Sigmoid colon (tissue), 7 donors: ENCODE data around the gene KCTD3. TPM values are rescaled to one million over a fixed set of nuclear protein-coding genes. Genes with fewer than 3 reads are reported as not detected.

ENCODE experiments used
- DNase-seq: peaks from one replicate; pipeline ENCODE4 v3.0.0-alpha.2; 2019
- H3K27ac ChIP-seq, 4 donors: fragments of 200-600 bp; sonication (generic); one replicate each; pipeline ENCODE4 v1.5.1; 2016 to 2019; ENCODE audit warnings: mild to moderate bottlenecking in 1 of 4
- H3K27me3 ChIP-seq, 3 donors: fragments of 200-600 bp; sonication (generic); one replicate each; pipeline ENCODE4 v1.5.1; 2019; ENCODE audit warnings: mild to moderate bottlenecking in 1 of 3
- H3K36me3 ChIP-seq, 4 donors: fragments of 200-600 bp; sonication (generic); one replicate each; pipeline ENCODE4 v1.5.1; 2016 to 2019
- H3K4me1 ChIP-seq, 4 donors: fragments of 200-600 bp; sonication (generic); one replicate each; pipeline ENCODE4 v1.5.1; 2017 to 2019
- H3K4me3 ChIP-seq, 4 donors: fragments of 200-600 bp; sonication (generic); one replicate each; pipeline ENCODE4 v1.5.1; 2017 to 2019; ENCODE audit warnings: mild to moderate bottlenecking in 2 of 4, moderate library complexity in 1 of 4
- H3K9me3 ChIP-seq, 4 donors: fragments of 200-600 bp in 3 of 4; sonication (generic) in 3 of 4; one replicate each; pipeline versions ENCODE4 v1.5.1 to v1.6.1; 2013 to 2019
- EP300 ChIP-seq, 4 donors: sonication (generic); formaldehyde crosslinking; IDR thresholded peaks; one replicate each; pipeline ENCODE4 v1.6.1; 2017; ENCODE audit warnings: antibody characterized with exemption in 4 of 4
- POLR2A ChIP-seq, 2 donors: fragments of 450-650 bp; IDR thresholded peaks; one replicate each; pipeline ENCODE4 v1.6.1; 2016; ENCODE audit warnings: antibody characterized with exemption in 2 of 2, mild to moderate bottlenecking in 2 of 2, moderate library complexity in 2 of 2
- POLR2AphosphoS5 ChIP-seq, 4 donors: sonication (generic); formaldehyde crosslinking; IDR thresholded peaks; one replicate each; pipeline ENCODE4 v1.6.1; 2017; ENCODE audit warnings: antibody characterized with exemption in 4 of 4
- WGBS, 2 donors: extraction: QIAGEN DNeasy Blood & Tissue Kit; methylation state at CpG; one replicate each; pipeline ENCODE4 v1.1.7; 2013; 5-methylcytosine and 5-hydroxymethylcytosine counted together
- intact Hi-C: fragments of 100-400 bp; cut with DNase I; formaldehyde crosslinking; loops from one replicate; pipeline ENCODE4 v1.15.1; 2023
- polyA plus RNA-seq, 3 donors: library from polyadenylated mRNA; stranded (reverse); fragments of 200-250 nt; gene quantifications; one replicate each; pipeline ENCODE4 v1.2.3, GENCODE V29; 2013
- small RNA-seq, 3 donors: library from RNA; depleted of rRNA; stranded (forward); fragments of <200 nt; gene quantifications; one replicate each; pipeline ENCODE3, GENCODE V24; 2016
- total RNA-seq, 4 donors: library from RNA; depleted of rRNA; stranded (reverse); fragments of >200 nt; gene quantifications; one replicate each; pipeline ENCODE4 v1.1.0, GENCODE V29; 2016
- TF ChIP-seq, protein P1 (sequence below), 4 experiments: fragments of 450-650 bp in 3 of 4; fragments of 200-600 bp in 1 of 4; IDR thresholded peaks; one replicate each; pipeline ENCODE4 v1.5.1; 2016 to 2019; ENCODE audit warnings: antibody characterized with exemption in 4 of 4, mild to moderate bottlenecking in 3 of 4, moderate library complexity in 2 of 4
- donor health status: healthy with polysubstance abuse.
- donor health status: Bipolar disorder and iron deficiency.
- donor health status: healthy.

The KCTD3 gene
- total and polyA plus RNA-seq, 7 donors, result 17.6 to 136 (median 93.0) TPM

DNA sequence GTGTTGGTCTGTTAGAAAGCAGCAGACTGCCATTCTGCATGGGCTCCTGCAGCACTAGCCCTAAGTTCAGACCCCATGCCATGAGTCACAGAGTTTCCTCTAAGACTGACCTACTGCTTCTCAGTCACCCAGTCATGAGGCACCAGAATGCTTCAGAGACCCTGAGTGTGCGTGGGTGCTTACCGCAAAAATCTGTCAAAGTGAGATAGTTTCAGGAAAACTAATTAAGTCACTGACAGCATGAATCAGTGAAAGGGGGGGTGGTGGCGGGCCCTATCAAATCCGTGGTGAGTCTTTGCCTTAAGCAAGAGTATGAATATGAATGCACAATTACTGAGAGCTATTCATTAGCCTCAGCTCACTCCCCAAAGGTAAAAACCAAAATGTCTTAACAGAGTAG, 98.1 kb downstream of the KCTD3 start:
- H3K9me3 ChIP-seq, result no peaks in the 10 kb centered on the region
- no peaks in the 10 kb centered on the region for H3K36me3 ChIP-seq
- no peak overlapping the region for H3K27ac ChIP-seq
- DNase-seq, result no peak
- H3K27me3 ChIP-seq, result no peaks in the 10 kb centered on the region
- H3K4me3 ChIP-seq, result no peak overlapping the region
- 83 to 88% methylated on average over 4 of the region's 4 CpGs for WGBS, 2 donors
- no peak for TF ChIP-seq POLR2AphosphoS5 (IDR thresholded peaks at IDR 0.05)
- TF ChIP-seq EP300 (IDR thresholded peaks at IDR 0.05), result no peak
- no peaks in the 10 kb centered on the region for H3K4me1 ChIP-seq
- intact Hi-C loops, result no loop called here

DNA sequence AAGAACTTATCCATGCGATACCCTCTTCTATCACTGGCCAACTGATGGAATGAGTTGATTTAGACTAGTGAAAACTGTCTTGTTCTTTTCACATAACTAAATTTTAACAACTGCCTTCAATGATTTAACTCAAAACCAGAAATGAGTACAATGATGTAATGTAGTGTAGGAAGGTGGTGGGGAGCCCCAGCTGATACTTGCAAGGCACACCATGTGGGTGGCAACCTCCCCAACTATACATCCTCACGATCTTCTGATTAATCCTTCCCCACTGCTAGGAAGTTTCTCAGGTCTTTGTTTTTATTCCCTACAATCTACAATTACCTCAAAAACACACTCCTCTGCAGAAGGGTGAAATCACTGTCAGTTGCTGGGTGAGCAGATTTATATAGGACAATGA, 100.7 kb downstream of the KCTD3 start:
- H3K4me1 ChIP-seq, result no peaks in the 10 kb centered on the region
- H3K9me3 ChIP-seq, result no peaks in the 10 kb centered on the region
- intact Hi-C loops, result no loop called here
- no peak for TF ChIP-seq POLR2A (IDR thresholded peaks at IDR 0.05)
- TF ChIP-seq POLR2AphosphoS5 (IDR thresholded peaks at IDR 0.05), result no peak
- no peak for TF ChIP-seq EP300 (IDR thresholded peaks at IDR 0.05)
- TF ChIP-seq, protein P1, sequence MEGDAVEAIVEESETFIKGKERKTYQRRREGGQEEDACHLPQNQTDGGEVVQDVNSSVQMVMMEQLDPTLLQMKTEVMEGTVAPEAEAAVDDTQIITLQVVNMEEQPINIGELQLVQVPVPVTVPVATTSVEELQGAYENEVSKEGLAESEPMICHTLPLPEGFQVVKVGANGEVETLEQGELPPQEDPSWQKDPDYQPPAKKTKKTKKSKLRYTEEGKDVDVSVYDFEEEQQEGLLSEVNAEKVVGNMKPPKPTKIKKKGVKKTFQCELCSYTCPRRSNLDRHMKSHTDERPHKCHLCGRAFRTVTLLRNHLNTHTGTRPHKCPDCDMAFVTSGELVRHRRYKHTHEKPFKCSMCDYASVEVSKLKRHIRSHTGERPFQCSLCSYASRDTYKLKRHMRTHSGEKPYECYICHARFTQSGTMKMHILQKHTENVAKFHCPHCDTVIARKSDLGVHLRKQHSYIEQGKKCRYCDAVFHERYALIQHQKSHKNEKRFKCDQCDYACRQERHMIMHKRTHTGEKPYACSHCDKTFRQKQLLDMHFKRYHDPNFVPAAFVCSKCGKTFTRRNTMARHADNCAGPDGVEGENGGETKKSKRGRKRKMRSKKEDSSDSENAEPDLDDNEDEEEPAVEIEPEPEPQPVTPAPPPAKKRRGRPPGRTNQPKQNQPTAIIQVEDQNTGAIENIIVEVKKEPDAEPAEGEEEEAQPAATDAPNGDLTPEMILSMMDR (IDR thresholded peaks at IDR 0.05), result no peak
- no peak overlapping the region for H3K27ac ChIP-seq
- H3K27me3 ChIP-seq, result no peaks in the 10 kb centered on the region
- no peak overlapping the region for H3K4me3 ChIP-seq
- no peaks in the 10 kb centered on the region for H3K36me3 ChIP-seq
- DNase-seq, result no peak
- WGBS, 2 donors, result 89 to 92% methylated on average over 2 of the region's 2 CpGs

DNA sequence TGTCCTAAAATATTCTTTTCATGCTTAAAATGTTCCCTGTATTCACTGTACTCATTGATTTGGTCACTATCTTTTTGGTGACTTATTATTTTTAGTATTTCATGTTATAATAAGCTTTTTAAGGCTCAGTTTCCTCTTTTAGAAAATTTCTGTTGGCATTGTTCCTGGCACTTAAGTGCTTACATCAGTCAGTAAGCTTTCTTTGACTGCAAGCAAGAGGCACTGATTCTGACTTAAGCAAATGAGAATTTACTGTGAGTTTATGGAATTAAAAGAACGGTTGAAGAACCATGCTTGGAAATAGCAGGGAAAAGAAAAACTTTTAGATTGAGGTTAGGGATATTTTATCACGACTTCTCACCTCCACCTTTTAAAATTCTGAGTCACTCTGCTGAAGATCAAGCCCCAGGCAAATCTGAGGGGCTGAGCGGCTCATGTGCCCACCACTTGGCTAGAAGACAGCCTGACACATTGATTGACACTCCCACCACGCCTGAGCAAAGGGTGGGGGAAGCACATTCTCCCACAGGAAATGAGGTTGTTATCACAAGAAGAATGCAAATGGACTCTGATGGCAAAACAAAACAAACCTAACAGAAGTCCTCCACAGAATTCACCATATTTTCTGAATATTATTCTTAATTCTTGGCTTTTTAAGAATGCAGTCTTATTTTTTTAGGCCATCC, 102.8 kb downstream of the KCTD3 start:
- Histone ChIP-seq H3K9me3 (no peaks in the 10 kb centered on the region), H3K4me3 (no peak overlapping the region), H3K27me3 (no peaks in the 10 kb centered on the region), H3K4me1 (no peaks in the 10 kb centered on the region), H3K36me3 (no peaks in the 10 kb centered on the region), H3K27ac (no peak overlapping the region)
- intact Hi-C loops, result no loop called here
- TF ChIP-seq, protein P1 (IDR thresholded peaks at IDR 0.05), result no peak
- TF ChIP-seq POLR2AphosphoS5 (IDR thresholded peaks at IDR 0.05), result no peak
- TF ChIP-seq POLR2A (IDR thresholded peaks at IDR 0.05), result no peak
- TF ChIP-seq EP300 (IDR thresholded peaks at IDR 0.05), result no peak
- DNase-seq, result no peak
- WGBS, 2 donors, result 36 to 46% methylated on average over 4 of the region's 4 CpGs

Small RNAs within 50 kb of the gene (small RNA-seq; reads per million reads assigned to genes)
- 0 to 0.12 (median 0) reads per million in 3 donors for gene RF00108
